HG03457 (cell line): Measurements from ENCODE around the gene RTP5.
"Not testable (repeated sequence)": the region's sequence is repeated elsewhere in the genome, so short reads cannot be mapped to it uniquely, and the experiment has no call there.

Experiments
- ATAC-seq: cut with Tn5 transposase; IDR thresholded peaks from one replicate; pipeline ENCODE4 v1.9.1; 2021; ENCODE audit warnings: moderate number of reproducible peaks; ENCODE audit not compliant: unreplicated experiment

The RTP5 gene

DNA sequence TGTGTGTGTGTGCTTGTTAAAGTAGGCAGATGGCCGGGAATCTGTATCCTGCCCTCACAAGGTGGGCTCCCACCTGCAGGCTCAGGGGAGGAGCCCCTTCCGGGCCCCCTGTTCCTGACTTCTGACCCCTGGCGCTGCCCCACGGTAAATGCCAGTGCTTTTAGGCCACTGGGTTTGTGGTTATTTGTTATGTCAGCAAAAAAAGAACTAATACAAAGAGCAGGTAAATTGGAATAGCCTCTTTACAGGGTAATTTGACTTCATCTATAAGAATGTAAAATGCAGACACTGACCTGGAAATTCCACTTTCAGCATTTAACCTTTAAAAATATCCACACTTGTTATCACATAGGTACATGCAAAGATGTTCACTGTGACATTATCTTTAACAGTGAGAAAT lies 44.2 kb downstream of the RTP5 start:
- no peak for ATAC-seq

DNA sequence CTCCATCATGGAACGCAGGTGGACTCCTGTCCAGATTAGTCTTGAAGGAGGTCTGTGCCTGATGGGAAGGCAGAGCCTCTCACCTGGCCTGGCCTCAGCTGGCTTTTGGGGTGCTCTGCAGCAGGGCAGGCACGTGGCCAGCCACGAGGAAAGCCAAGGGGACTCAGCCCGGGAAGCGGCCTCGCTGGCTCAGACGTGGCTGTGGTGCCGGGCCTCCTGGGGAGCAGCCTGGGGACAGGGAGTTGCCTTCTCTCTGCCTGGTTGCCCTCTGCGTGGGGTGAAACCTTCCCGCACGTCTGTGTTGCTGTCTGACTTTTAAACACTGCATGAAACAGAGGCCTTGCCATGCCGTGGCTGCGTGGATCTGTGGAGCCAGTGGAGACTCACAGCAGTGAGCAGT lies 45.0 kb downstream of the RTP5 start:
- ATAC-seq = no peak

DNA sequence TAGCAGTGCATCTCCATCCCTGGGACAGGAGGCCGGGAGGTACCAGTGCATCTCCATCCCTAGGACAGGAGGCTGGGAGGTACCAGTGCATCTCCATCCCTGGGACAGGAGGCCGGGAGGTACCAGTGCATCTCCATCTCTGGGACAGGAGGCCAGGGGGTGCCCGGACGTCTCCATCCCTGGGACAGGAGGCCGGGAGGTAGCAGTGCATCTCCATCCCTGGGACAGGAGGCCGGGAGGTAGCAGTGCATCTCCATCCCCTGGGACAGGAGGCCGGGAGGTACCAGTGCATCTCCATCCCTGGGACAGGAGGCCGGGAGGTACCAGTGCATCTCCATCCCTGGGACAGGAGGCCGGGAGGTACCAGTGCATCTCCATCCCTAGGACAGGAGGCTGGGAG lies 52.1 kb downstream of the RTP5 start:
- ATAC-seq = not testable (repeated sequence)

DNA sequence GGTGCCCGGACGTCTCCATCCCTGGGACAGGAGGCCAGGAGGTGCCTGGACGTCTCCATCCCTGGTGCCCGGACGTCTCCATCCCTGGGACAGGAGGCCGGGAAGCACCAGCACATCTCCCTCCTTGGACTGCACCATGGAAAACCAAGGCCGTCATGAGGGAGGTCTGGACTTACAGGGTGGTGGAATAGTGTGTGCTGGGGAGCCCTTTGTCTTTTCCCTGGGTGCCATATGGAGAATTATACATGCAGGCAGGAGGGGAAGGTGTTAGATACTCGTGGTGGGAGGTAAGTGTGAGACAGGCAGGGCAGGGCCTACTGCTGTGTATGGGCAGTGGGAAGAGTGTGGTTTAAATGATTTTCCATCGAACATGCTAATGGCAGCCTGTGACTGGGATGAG lies 52.9 kb downstream of the RTP5 start:
- ATAC-seq = no peak

DNA sequence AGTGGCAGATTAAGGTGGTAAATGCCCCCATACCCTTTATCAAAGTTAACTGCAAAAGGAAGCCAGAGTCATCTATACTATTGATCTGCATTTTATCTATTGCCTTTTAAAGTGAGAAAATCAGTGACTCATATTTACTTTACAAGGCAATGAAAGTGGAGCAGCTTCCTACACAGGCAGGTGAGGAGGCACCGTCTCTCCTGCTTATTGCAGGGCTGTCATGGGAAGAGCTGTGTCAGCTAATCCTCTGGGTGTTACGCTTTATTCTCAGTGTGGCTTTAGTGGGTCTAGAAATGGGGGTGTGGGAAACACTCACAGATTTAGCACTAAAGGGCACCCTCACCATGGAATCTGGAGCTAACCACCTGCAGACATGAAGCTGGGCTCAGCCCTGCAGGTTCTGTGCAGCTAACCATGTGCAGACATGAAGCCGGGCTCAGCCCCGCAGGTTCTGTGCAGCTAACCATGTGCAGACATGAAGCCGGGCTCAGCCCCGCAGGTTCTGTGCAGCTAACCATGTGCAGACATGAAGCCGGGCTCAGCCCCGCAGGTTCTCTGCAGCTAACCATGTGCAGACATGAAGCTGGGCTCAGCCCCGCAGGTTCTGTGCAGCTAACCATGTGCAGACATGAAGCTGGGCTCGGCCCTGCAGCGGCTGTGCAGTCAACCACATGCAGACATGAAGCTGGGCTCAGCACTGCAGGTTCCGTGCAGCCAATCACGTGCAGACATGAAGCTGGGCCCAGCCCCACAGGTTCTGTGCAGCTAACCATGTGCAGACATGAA lies 53.5 kb downstream of the RTP5 start:
- ATAC-seq = not testable (repeated sequence)
